GM23248 (cell line): ENCODE measurements around the gene MAPK11.

Source experiments
- EZH2 ChIP-seq: fragments of 200-600 bp; sonication (generic); IDR thresholded peaks from 2 replicates; pipeline ENCODE4 v1.6.1; 2018; ENCODE audit warnings: antibody characterized with exemption, mild to moderate bottlenecking; ENCODE audit not compliant: insufficient read depth, poor library complexity, severe bottlenecking
- EZH2phosphoT487 ChIP-seq: fragments of 200-600 bp; sonication (generic); IDR thresholded peaks from 2 replicates; pipeline ENCODE4 v1.6.1; 2018; ENCODE audit warnings: antibody characterized with exemption, moderate library complexity, mild to moderate bottlenecking, low read depth; ENCODE audit not compliant: insufficient read depth

GRCh38 chr22:50286275-50286674, 16.1 kb upstream of the MAPK11 start:
- TF ChIP-seq EZH2phosphoT487: no peak
- no peak for TF ChIP-seq EZH2
